MCF 10A (cell line): ENCODE data around the gene FOXN4. TPM values are rescaled to one million over a fixed set of nuclear protein-coding genes. Genes with fewer than 3 reads are reported as not detected.

Experiments used
- Bru-seq: library from RNA; stranded (reverse); fragments of 400-500 nt; gene quantifications from one replicate; lab custom pipeline; 2021; lab: Mats Ljungman, UMichigan
- BruChase-seq, 2 experiments: library from RNA; stranded (reverse); fragments of 400-500 nt; gene quantifications; one replicate each; lab custom pipeline; 2021; lab: Mats Ljungman, UMichigan
- BruUV-seq: library from RNA; stranded (reverse); fragments of 400-500 nt; replicated peaks from 2 replicates; lab custom pipeline; 2021; lab: Mats Ljungman, UMichigan
- CTCF ChIA-PET: fragments of 300-600 bp; sonication (Branson Sonifier 250); formaldehyde crosslinking; extraction: SDS; loops from one replicate; lab custom pipeline; 2021; ENCODE audit warnings: antibody characterized with exemption, inconsistent platforms; lab: Yijun Ruan, JAX
- POLR2A ChIA-PET: fragments of 300-600, 350-650 bp; sonication (Branson Sonifier 250); formaldehyde crosslinking; extraction: SDS; loops from one replicate; lab custom pipeline; 2020; ENCODE audit warnings: antibody characterized with exemption, inconsistent platforms; lab: Yijun Ruan, JAX
- DNase-seq: peaks from one replicate; pipeline ENCODE4 v3.0.0-alpha.2; 2018; ENCODE audit not compliant: unreplicated experiment
- H3K27ac Mint-ChIP-seq: one replicate; pipeline ENCODE4 v1.8.0; 2022; ENCODE audit warnings: mild to moderate bottlenecking, low read depth, mixed read lengths; ENCODE audit not compliant: unreplicated experiment
- H3K27me3 Mint-ChIP-seq: one replicate; pipeline ENCODE4 v1.8.0; 2022; ENCODE audit warnings: mixed read lengths; ENCODE audit not compliant: insufficient read depth, unreplicated experiment
- H3K36me3 Mint-ChIP-seq: one replicate; pipeline ENCODE4 v1.8.0; 2022; ENCODE audit warnings: mild to moderate bottlenecking, moderate library complexity, mixed read lengths; ENCODE audit not compliant: insufficient read depth, unreplicated experiment
- H3K4me1 Mint-ChIP-seq: one replicate; pipeline ENCODE4 v1.8.0; 2022; ENCODE audit warnings: mixed read lengths; ENCODE audit not compliant: insufficient read depth, unreplicated experiment
- H3K4me3 Mint-ChIP-seq: one replicate; pipeline ENCODE4 v1.8.0; 2022; ENCODE audit warnings: mild to moderate bottlenecking, moderate library complexity, mixed read lengths; ENCODE audit not compliant: unreplicated experiment
- H3K9me3 Mint-ChIP-seq: one replicate; pipeline ENCODE4 v1.8.0; 2022; ENCODE audit warnings: mixed read lengths; ENCODE audit not compliant: unreplicated experiment
- intact Hi-C: fragments of 100-400 bp; cut with micrococcal nuclease; formaldehyde crosslinking; loops from 2 replicates; pipeline ENCODE4 v1.14.1; 2022
- long read RNA-seq: library from polyadenylated mRNA; stranded (forward); transcript quantifications from one replicate; pipeline ENCODE4 v2.0.0, GENCODE V29; 2022
- total RNA-seq: library from RNA; stranded (reverse); gene quantifications from 2 replicates; pipeline ENCODE4 v1.2.3, GENCODE V29; 2022
- TF ChIP-seq, protein P1 (sequence below): fragments of 200-600 bp; IDR thresholded peaks from one replicate; pipeline ENCODE4 v1.8.0; 2022; ENCODE audit warnings: antibody characterized with exemption, mild to moderate bottlenecking; ENCODE audit not compliant: unreplicated experiment

FOXN4 gene, protein sequence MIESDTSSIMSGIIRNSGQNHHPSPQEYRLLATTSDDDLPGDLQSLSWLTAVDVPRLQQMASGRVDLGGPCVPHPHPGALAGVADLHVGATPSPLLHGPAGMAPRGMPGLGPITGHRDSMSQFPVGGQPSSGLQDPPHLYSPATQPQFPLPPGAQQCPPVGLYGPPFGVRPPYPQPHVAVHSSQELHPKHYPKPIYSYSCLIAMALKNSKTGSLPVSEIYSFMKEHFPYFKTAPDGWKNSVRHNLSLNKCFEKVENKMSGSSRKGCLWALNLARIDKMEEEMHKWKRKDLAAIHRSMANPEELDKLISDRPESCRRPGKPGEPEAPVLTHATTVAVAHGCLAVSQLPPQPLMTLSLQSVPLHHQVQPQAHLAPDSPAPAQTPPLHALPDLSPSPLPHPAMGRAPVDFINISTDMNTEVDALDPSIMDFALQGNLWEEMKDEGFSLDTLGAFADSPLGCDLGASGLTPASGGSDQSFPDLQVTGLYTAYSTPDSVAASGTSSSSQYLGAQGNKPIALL
- total RNA-seq (not detected in 2 replicates), Bru-seq, nascent RNA (not detected), BruChase-seq, experiment 1, labeled RNA remaining after a 6-hour chase (not detected), BruChase-seq, experiment 2, labeled RNA remaining after a 2-hour chase (percentile 3 among the genes with signal in this experiment)
- long read RNA-seq = 0 reads

DNA sequence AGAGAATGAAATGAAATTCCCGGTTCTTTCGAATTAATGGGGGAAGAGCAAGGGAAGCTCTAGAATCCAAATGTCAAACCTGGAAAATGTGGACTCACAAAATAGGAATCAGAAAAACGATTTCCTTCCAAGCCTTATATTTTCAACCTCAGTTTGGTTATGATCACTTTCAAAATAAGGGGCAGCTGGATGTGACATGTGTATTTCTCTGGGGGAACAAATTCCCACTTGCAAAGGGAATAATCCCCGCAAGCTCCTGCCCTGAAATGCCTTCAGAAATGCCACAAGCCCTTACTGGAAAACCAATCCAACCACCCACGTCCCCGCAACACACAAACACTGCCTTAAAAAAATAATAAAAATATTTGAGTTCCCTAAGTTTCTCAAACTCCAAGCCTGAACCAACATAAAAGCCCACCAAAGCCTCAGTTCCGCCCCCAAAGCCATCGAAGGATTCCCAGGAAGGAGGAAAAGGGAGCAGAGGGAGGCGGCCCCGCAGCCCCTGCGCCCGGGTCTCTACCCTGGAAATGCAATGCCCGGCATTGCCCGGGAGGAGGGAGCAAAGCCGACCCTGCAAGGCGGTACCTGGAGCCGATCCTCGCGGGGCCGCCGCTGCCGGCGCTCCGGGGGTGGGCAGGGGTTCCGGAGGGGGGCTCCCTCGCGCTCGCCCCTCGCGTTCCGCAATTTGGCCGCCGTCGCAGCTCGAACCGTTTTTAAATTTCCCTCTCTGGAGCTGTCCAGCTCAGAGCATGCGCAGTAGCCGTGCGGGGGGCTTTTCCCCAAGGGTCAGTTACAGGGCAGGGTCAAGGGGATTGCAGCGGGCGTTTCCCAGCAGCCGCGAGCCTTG lies at the start of gene FOXN4:
Gene FOXN4, minus strand, starts transcription at position 751 of the 847 bp plus-strand sequence. CDS start 963 bp downstream, outside the sequence.
- Mint-ChIP-seq H3K27me3 (peaks cover 60% of the 10 kb centered on the region), H3K4me1 (no peaks in the 10 kb centered on the region), H3K4me3 (peak within 1 kb of the TSS; percentile 73), H3K9me3 (no peaks in the 10 kb centered on the region), H3K27ac (no peak within 1 kb of the TSS), H3K36me3 (peaks cover 6% of the 10 kb centered on the region)
- intact Hi-C loops = no loop called here
- CTCF ChIA-PET = no interaction called here
- POLR2A ChIA-PET = interaction anchor here (1.5 kb wide), 1 partner anchor 63 kb away, joined by 3 read pairs; no protein-coding TSS in a partner anchor
- no peak for DNase-seq
- TF ChIP-seq, protein P1, sequence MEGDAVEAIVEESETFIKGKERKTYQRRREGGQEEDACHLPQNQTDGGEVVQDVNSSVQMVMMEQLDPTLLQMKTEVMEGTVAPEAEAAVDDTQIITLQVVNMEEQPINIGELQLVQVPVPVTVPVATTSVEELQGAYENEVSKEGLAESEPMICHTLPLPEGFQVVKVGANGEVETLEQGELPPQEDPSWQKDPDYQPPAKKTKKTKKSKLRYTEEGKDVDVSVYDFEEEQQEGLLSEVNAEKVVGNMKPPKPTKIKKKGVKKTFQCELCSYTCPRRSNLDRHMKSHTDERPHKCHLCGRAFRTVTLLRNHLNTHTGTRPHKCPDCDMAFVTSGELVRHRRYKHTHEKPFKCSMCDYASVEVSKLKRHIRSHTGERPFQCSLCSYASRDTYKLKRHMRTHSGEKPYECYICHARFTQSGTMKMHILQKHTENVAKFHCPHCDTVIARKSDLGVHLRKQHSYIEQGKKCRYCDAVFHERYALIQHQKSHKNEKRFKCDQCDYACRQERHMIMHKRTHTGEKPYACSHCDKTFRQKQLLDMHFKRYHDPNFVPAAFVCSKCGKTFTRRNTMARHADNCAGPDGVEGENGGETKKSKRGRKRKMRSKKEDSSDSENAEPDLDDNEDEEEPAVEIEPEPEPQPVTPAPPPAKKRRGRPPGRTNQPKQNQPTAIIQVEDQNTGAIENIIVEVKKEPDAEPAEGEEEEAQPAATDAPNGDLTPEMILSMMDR = no peak
- BruUV-seq = no TSS peak

DNA sequence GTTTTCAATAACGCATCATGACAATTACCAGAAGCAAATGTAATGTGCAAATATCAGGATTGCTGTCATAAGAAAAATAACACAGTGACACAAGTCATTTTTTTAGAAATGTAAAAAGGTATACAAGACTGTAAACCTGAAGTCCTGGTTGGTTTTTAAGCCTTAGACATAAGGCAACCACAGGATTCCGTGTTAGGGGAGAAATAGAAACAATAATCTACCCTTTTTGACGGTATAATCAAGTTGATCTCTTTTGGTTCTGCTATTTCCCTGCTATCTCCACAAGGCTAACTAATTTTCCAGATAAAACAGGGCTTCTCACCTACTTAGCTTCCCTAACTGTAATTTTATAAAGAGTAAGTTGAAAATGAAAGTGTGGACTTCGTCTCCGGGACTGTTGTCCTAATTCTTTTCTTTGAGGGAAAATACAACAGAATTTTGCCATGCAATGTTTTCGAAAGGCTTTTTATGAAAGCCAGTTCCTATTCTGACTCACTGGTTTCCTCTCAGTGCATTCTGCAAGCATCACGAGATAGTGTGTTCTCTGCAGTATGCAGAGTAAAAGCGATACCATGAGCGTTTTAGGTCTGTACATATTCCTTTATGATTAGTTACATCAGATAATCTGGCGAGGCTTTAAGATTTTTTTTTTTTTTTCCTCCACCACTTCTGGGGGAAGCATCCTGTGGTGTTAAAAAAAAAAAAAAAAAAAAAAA lies 49.2 kb upstream of the FOXN4 start:
- Mint-ChIP-seq H3K36me3 (no peaks in the 10 kb centered on the region), H3K27ac (no peak overlapping the region), H3K4me1 (no peaks in the 10 kb centered on the region), H3K9me3 (no peaks in the 10 kb centered on the region), H3K27me3 (peaks cover 85% of the 10 kb centered on the region), H3K4me3 (no peak overlapping the region)
- ChIA-PET CTCF (interaction anchor here (0.6 to 0.7 kb wide), 3 partner anchors 44 to 241 kb away, joined by 3 read pairs; no protein-coding TSS in a partner anchor), POLR2A (no interaction called here)
- intact Hi-C loops = no loop called here
- no TSS peak for BruUV-seq
- TF ChIP-seq, protein P1 = no peak
- no peak for DNase-seq

DNA sequence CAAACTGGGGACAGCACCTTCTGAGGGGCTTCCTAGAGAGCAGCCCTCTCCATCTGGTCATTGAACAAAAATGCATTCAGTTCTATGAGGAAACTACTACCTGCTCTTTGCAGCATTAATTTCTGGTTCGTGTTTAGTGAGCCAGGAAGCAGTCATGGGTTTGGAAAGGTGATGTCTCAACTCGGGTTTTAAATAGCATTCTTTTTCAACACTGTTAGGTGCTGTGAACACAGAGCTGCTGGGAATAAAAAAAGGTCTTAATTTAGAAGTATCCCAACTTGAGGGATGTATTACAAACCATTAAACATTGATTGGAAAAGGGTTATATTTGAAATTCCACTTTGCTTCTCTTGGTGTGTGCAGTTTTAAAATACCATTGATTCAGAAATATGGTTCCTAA lies 47.9 kb upstream of the FOXN4 start:
- TF ChIP-seq, protein P1 = no peak
- Mint-ChIP-seq H3K4me3 (no peak overlapping the region), H3K4me1 (no peaks in the 10 kb centered on the region), H3K9me3 (no peaks in the 10 kb centered on the region), H3K27me3 (peaks cover 82% of the 10 kb centered on the region), H3K27ac (no peak overlapping the region), H3K36me3 (no peaks in the 10 kb centered on the region)
- no TSS peak for BruUV-seq
- intact Hi-C loops = no loop called here
- CTCF ChIA-PET = interaction anchor here (0.6 kb wide), 2 partner anchors 29 to 77 kb away, joined by 3 read pairs; no protein-coding TSS in a partner anchor
- no peak for DNase-seq
- POLR2A ChIA-PET = no interaction called here
